ENCODE data around the gene RERE. TPM values are rescaled to one million over a fixed set of nuclear protein-coding genes. Genes with fewer than 3 reads are reported as not detected.

The RERE gene
- total RNA-seq, 4 donors from 2014 or later, result 86.4 to 111 (median 103) TPM

- TF ChIP-seq POLR2A (IDR thresholded peaks at IDR 0.05) (no peak), CTCF (IDR thresholded peaks at IDR 0.05) (no peak), EP300 (IDR thresholded peaks at IDR 0.05) (no peak)
- Histone ChIP-seq H3K36me3 (peaks cover 0 to 39% (median 0%) of the 10 kb centered on the region in 3 donors), H3K4me1 (peaks cover 0 to 57% (median 42%) of the 10 kb centered on the region in 4 donors), H3K4me3 (no peak overlapping the region), H3K9me3 (no peaks in the 10 kb centered on the region), H3K27ac (peak overlapping the region in 2 of 4 donors; percentile 86 to 92), H3K27me3 (no peaks in the 10 kb centered on the region)
- 96 to 98% methylated on average over 7 of the region's 7 CpGs for WGBS, 2 donors
- no peak for DNase-seq (ENCODE audit: low spot score in 2 of 2)
These were observed 411.4 kb downstream of the RERE start for GRCh38 chr1:8406011-8406410.

DNA sequence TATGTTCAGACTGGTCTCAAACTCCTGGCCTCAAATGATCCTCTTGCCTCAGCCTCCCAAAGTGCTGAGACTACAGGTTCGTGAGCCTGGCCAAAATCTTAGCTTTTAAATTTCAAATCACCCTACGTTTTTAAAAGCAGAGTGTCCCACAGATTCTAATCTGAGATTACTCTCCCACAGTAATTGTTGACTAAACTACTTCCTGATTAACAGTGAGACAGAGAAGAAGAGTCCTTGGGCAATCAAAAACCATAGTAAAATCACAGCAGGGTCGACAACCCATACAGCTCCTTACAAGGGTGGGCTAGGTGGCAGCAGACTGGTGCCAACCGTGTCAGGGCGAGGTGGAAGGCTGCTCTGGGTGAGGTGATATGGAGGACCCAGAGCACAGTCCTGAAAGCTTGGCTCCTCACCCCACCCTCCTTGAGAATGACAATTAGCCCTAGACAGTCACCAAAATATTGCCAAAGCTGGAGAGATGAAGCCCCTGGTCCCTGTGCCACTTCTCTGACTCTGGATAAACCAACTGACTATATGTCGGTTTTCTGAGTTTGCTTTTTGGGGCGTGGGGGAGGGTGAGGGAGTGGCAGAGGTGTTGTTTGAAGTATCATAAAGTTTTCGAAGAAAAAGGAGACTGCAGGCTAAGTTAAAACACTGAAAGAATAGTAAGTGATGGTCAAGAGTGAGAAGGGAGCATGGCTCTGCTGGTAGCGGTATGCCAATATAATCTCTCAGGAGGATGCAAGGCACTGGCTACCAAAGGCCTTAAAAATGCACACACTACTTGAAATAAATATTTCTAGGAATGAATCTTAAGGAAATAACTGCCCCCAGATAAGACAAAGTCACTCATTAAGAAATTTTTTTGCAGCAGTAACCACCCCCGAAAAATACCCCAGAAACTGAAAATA is 412.7 kb downstream of the RERE start:
- no peak overlapping the region for H3K4me3 ChIP-seq
- H3K9me3 ChIP-seq, result no peaks in the 10 kb centered on the region
- DNase-seq (ENCODE audit: low spot score in 2 of 2), result no peak
- peaks cover 0 to 44% (median 30%) of the 10 kb centered on the region in 4 donors for H3K4me1 ChIP-seq
- H3K27me3 ChIP-seq, result no peaks in the 10 kb centered on the region
- peak overlapping the region in 2 of 4 donors; percentile 34 to 56 for H3K27ac ChIP-seq
- no peak for TF ChIP-seq CTCF (IDR thresholded peaks at IDR 0.05)
- TF ChIP-seq POLR2A (IDR thresholded peaks at IDR 0.05), result no peak
- TF ChIP-seq EP300 (IDR thresholded peaks at IDR 0.05), result no peak
- WGBS, 2 donors, result 90 to 92% methylated on average over 10 of the region's 10 CpGs
- peaks cover 0 to 39% (median 0%) of the 10 kb centered on the region in 3 donors for H3K36me3 ChIP-seq

GRCh38 chr1:8402109-8402710 is 415.2 kb downstream of the RERE start:
- TF ChIP-seq POLR2A (IDR thresholded peaks at IDR 0.05) (no peak), EP300 (IDR thresholded peaks at IDR 0.05) (no peak), CTCF (IDR thresholded peaks at IDR 0.05) (no peak)
- DNase-seq (ENCODE audit: low spot score in 2 of 2), result no peak
- Histone ChIP-seq H3K4me1 (peaks cover 8 to 43% (median 26%) of the 10 kb centered on the region in 4 donors), H3K9me3 (no peaks in the 10 kb centered on the region), H3K27me3 (no peaks in the 10 kb centered on the region), H3K4me3 (no peak overlapping the region), H3K36me3 (peaks cover 0 to 39% (median 0%) of the 10 kb centered on the region in 3 donors), H3K27ac (no peak overlapping the region)
- WGBS, 2 donors, result 92 to 95% methylated on average over 13 of the region's 13 CpGs

DNA sequence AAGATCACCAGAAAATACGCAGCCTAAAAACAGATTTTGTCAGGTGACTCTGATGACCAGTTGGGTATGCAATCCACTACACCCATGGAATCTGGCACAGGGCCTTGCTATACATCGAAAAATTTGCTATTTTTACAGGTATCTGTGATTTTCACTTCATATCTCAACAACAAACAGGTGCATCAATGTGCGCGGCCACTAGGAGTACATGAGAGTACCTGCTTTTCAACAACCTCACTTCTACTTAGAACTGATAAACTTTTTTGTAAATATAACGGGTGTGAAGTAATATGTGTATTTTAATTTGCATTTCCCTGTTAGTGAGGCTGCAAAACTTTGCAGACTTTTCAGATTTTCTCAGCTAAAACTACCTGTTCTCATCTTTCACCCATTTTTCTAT is 418.8 kb downstream of the RERE start:
- Histone ChIP-seq H3K36me3 (peaks cover 0 to 19% (median 0%) of the 10 kb centered on the region in 3 donors), H3K9me3 (no peaks in the 10 kb centered on the region), H3K4me1 (peaks cover 8 to 57% (median 42%) of the 10 kb centered on the region in 4 donors), H3K27me3 (no peaks in the 10 kb centered on the region), H3K4me3 (no peak overlapping the region), H3K27ac (peak overlapping the region; percentile 31 to 88 (median 66))
- TF ChIP-seq EP300 (IDR thresholded peaks at IDR 0.05) (no peak), POLR2A (IDR thresholded peaks at IDR 0.05) (no peak), CTCF (IDR thresholded peaks at IDR 0.05) (no peak)
- WGBS, 2 donors, result 89 to 95% methylated on average over 5 of the region's 5 CpGs
- DNase-seq (ENCODE audit: low spot score in 2 of 2), result no peak

- peaks cover 0 to 19% (median 0%) of the 10 kb centered on the region in 3 donors for H3K36me3 ChIP-seq
- no peaks in the 10 kb centered on the region for H3K9me3 ChIP-seq
- DNase-seq (ENCODE audit: low spot score in 2 of 2), result no peak
- H3K27ac ChIP-seq, result peak overlapping the region; percentile 31 to 88 (median 66)
- H3K4me1 ChIP-seq, result peaks cover 8 to 62% (median 41%) of the 10 kb centered on the region in 4 donors
- TF ChIP-seq EP300 (IDR thresholded peaks at IDR 0.05), result no peak
- WGBS, 2 donors, result 92 to 97% methylated on average over 2 of the region's 2 CpGs
- no peaks in the 10 kb centered on the region for H3K27me3 ChIP-seq
- no peak overlapping the region for H3K4me3 ChIP-seq
These were observed 419.4 kb downstream of the RERE start for GRCh38 chr1:8398086-8398485.
